ENCODE measurements around the gene TRERF1.
A peak's percentile ranks its signal among the peaks of the same experiment; 100 is the strongest.
"Not testable (repeated sequence)": the region's sequence is repeated elsewhere in the genome, so short reads cannot be mapped to it uniquely, and the experiment has no call there.

TRERF1 gene

GRCh38 chr6:42448927-42449659 is 2.6 kb downstream of the TRERF1 start:
- no peak for DNase-seq

- no peak for DNase-seq
These were observed 3.3 kb downstream of the TRERF1 start for GRCh38 chr6:42448391-42448790.

- DNase-seq, result no peak
These were observed 4.7 kb downstream of the TRERF1 start for GRCh38 chr6:42446996-42447395.

GRCh38 chr6:42446370-42446769 is 5.4 kb downstream of the TRERF1 start:
- no peak for DNase-seq

GRCh38 chr6:42445955-42446354 is 5.8 kb downstream of the TRERF1 start:
- not testable (repeated sequence) for DNase-seq

GRCh38 chr6:42443312-42444060 is 8.2 kb downstream of the TRERF1 start:
- no peak for DNase-seq

GRCh38 chr6:42441697-42442081 is 10.0 kb downstream of the TRERF1 start:
- DNase-seq, result no peak

- DNase-seq, result no peak
These were observed 10.7 kb downstream of the TRERF1 start for GRCh38 chr6:42440778-42441696.

- no peak for DNase-seq
These were observed 11.7 kb downstream of the TRERF1 start for GRCh38 chr6:42440027-42440426.

GRCh38 chr6:42436825-42437224 is 14.9 kb downstream of the TRERF1 start:
- no peak for DNase-seq

- DNase-seq, result no peak
These were observed 17.5 kb downstream of the TRERF1 start for GRCh38 chr6:42434237-42434636.

GRCh38 chr6:42433409-42433808 is 18.3 kb downstream of the TRERF1 start:
- no peak for DNase-seq

GRCh38 chr6:42431877-42432276 is 19.8 kb downstream of the TRERF1 start:
- no peak for DNase-seq

- DNase-seq, result no peak
These were observed 20.4 kb downstream of the TRERF1 start for GRCh38 chr6:42431356-42431755.

- DNase-seq, result no peak
These were observed 21.9 kb downstream of the TRERF1 start for GRCh38 chr6:42429836-42430235.

GRCh38 chr6:42429042-42429585 is 22.6 kb downstream of the TRERF1 start:
- no peak for DNase-seq

GRCh38 chr6:42428326-42429041 is 23.2 kb downstream of the TRERF1 start:
- peak; percentile 59 for DNase-seq

- no peak for DNase-seq
These were observed 23.9 kb downstream of the TRERF1 start for GRCh38 chr6:42427871-42428270.

GRCh38 chr6:42426191-42426590 is 25.5 kb downstream of the TRERF1 start:
- DNase-seq, result no peak

GRCh38 chr6:42424906-42425474 is 26.7 kb downstream of the TRERF1 start:
- no peak for DNase-seq

GRCh38 chr6:42423244-42423643 is 28.5 kb downstream of the TRERF1 start:
- DNase-seq, result peak; percentile 67

GRCh38 chr6:42420741-42421140 is 31.0 kb downstream of the TRERF1 start:
- no peak for DNase-seq
